Heart left ventricle (tissue), 13 donors: ENCODE data around the gene DIP2C.

Experiments
- CTCF ChIP-seq, 12 donors: fragments of 200-600 bp; sonication (generic) in 4 of 12; IDR thresholded peaks; one replicate each; pipeline versions ENCODE4 v1.5.0 to v1.8.0; 2018 to 2022; ENCODE audit warnings: antibody characterized with exemption in 12 of 12, mild to moderate bottlenecking in 5 of 12
- POLR2A ChIP-seq, 2 donors: fragments of 450-650 bp; IDR thresholded peaks; one replicate each; pipeline ENCODE4 v1.6.1; 2017; ENCODE audit warnings: antibody characterized with exemption in 2 of 2, mild to moderate bottlenecking in 2 of 2, moderate library complexity in 2 of 2
- donor health status: ischemic (EF 13 %, LVEDD 7.1; RV severe dilation, severe dysfunction).
- donor health status: DM: no; HTN: yes; CAD: no.
- donor health status: DM: no; HTN: no; CAD: no.
- donor health status: ischemic (EF 25% LVEDD 6.9; RV normal size, moderate dysfunction).
- donor health status: ischemic (EF 25% LVEDD 5.7; RV mildly dilated, moderate dysfunction).
- donor health status: ischemic (EF 35%, LVEDD 5.7; RV mildly dilated, moderate dysfunction).
- donor health status: nonischemic (EF 11% LVEDD 7.7; RV severe dilation, severe dysfunction).
- donor health status: DM: yes; HTN: yes; CAD: no.
- donor health status: PGD.
- donor health status: ischemic (EF 29% LVEDD 5.4; RV normal size, mild dysfunction).
- donor health status: nonischemic (EF 23%, LVEDD 6.1; RV moderate dilation, normal function).

DNA sequence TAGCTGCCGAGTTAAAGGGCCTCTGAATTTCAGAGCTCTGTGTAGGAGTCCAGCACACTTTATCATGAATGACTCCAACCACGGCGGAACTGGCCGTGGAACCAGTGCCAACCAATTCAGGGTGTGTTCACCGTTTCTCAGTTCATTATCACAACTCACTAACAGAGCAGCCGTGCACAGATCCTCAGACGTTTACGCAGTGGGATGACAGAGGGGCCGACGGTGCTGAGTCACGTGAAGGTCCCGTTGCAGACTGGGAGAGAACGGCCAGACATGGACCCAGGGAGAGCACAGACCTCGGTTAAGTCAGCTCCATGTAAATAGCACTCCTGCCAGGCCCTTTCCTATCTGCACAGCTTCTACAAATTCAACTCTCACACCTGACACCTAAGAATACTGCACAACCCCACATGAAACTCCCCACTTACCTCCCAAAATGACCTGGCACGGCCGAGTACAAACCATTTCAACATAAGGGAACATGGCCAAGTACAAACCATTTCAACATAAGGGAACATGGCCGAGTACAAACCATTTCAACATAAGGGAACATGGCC is 95.5 kb downstream of the DIP2C start:
- TF ChIP-seq CTCF (IDR thresholded peaks at IDR 0.05) (no peak), POLR2A (IDR thresholded peaks at IDR 0.05) (no peak)
